ENCODE data around the gene ARHGEF26.

The ARHGEF26 gene

GRCh38 chr3:154273381-154273780, 152.2 kb downstream of the ARHGEF26 start:
- DNase-seq: peak in 1 of 2 experiments; percentile 40

GRCh38 chr3:154274348-154274747, 153.2 kb downstream of the ARHGEF26 start:
- no peak for DNase-seq

- no peak for DNase-seq
These were observed 154.1 kb downstream of the ARHGEF26 start for GRCh38 chr3:154275292-154275691.

- no peak for DNase-seq
These were observed 154.8 kb downstream of the ARHGEF26 start for GRCh38 chr3:154275965-154276364.

- no peak for DNase-seq
These were observed 159.0 kb downstream of the ARHGEF26 start for GRCh38 chr3:154280161-154280560.

- no peak for DNase-seq
These were observed 164.0 kb downstream of the ARHGEF26 start for GRCh38 chr3:154285221-154285620.

GRCh38 chr3:154290187-154290586, 169.0 kb downstream of the ARHGEF26 start:
- no peak for DNase-seq

GRCh38 chr3:154294016-154294415, 172.8 kb downstream of the ARHGEF26 start:
- no peak for DNase-seq

- peak in 1 of 2 experiments; percentile 14 for DNase-seq
These were observed 180.4 kb downstream of the ARHGEF26 start for GRCh38 chr3:154301561-154301960.

- no peak for DNase-seq
These were observed 183.1 kb downstream of the ARHGEF26 start for GRCh38 chr3:154304116-154304786.

GRCh38 chr3:154304936-154305335, 183.7 kb downstream of the ARHGEF26 start:
- no peak for DNase-seq

GRCh38 chr3:154307363-154307762, 186.2 kb downstream of the ARHGEF26 start:
- DNase-seq: no peak
